Measurements from ENCODE around the gene PAFAH1B1.
"Not testable (repeated sequence)": the region's sequence is repeated elsewhere in the genome, so short reads cannot be mapped to it uniquely, and the experiment has no call there.

The PAFAH1B1 gene

DNA sequence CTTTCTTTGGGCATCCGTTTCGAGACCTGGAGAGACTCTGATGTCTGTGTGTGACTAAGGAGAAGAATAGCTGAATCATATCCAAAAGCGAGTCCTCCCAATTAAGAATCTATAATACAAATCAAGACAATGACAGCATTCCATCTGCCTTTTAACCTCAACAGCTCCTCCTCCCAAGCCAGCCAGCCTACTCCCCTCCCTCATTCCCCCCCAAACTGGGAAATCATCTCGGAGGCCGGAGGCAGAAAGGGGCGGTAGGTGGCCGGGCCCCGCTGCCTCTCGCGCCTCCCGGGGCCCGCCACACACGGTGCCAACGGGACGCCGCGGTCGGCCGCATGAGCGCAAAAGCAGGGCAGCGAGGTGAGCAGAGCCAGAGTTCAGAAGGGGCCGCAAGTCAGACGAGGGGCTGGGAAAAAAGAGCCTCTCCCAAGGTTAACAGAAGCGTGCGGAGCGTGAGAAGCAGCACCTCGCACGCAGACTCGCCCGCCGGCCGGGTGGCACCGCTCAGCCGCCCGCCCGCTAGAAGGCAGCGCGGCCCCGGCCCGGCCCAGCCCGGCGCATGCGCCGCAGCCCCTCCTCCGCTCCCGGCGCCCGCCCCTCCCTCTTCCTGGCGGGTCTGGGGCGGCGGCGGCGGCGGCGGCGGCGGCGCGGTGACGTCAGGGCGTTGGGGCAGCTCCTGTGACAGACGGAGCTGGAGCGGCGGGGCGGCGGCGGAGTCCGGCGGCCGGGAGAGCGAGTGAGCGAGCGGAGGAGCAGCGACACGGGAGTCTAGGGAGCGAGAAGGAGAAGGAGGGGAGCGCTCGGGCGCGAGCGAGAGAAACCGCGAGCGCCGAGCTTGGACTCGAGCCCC lies at the start of gene PAFAH1B1:
PAFAH1B1 (plus strand) TSS at position 684 of the 850 bp plus-strand sequence. CDS start 44,635 bp downstream, outside the sequence.
- peak; percentile 80 to 82 for ATAC-seq

- ATAC-seq: no peak
These were observed 48.1 kb upstream of the PAFAH1B1 start for GRCh38 chr17:2545393-2545792.

- no peak for ATAC-seq
These were observed 46.3 kb upstream of the PAFAH1B1 start for GRCh38 chr17:2547176-2547575.

GRCh38 chr17:2548026-2548425 lies 45.4 kb upstream of the PAFAH1B1 start:
- not testable (repeated sequence) for ATAC-seq

- no peak for ATAC-seq
These were observed 43.9 kb upstream of the PAFAH1B1 start for GRCh38 chr17:2549392-2550211.

GRCh38 chr17:2551493-2551892 lies 42.0 kb upstream of the PAFAH1B1 start:
- ATAC-seq: no peak

DNA sequence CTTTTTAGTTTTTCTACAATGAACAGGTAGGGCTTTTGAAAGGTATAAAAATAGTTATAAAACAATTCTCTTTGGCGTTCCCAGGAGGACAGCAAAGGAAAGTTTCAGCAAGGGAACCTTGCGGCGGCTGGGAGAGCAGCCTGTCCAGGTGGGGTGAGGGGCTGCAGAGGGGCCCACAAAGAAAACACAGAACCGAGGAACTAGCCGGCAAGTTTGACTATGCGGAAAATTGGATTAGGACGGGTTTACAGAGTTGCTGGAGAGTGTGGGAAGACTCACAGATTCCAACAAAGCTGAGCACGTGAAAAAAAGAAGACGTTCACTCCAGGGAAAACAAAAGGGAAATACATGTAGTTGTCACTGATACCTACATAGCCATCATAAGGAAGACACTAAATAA lies 41.5 kb upstream of the PAFAH1B1 start:
- ATAC-seq: no peak

GRCh38 chr17:2560658-2561057 lies 32.8 kb upstream of the PAFAH1B1 start:
- ATAC-seq: no peak

GRCh38 chr17:2562162-2562858 lies 31.1 kb upstream of the PAFAH1B1 start:
- ATAC-seq: no peak

DNA sequence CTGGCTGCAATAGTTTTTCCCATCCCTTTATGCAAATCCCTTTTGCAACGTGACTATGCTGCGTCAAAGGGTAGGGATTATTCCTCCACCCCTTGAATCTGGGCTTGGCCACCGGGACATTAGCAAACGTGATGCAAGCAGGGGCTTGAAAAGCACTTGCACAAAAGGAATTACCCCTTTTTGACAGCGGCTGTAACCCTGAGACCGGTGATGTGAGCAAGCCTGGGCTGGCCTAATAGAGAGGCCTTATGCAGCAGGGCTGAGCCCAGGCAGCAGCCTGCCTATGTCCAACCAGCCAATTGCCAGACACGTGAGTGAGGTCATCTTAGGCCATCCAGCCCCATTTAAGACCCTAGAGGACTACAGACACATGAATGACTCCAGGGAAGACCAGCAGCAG lies 30.4 kb upstream of the PAFAH1B1 start:
- no peak for ATAC-seq

- no peak for ATAC-seq
These were observed 29.9 kb upstream of the PAFAH1B1 start for GRCh38 chr17:2563543-2563942.

DNA sequence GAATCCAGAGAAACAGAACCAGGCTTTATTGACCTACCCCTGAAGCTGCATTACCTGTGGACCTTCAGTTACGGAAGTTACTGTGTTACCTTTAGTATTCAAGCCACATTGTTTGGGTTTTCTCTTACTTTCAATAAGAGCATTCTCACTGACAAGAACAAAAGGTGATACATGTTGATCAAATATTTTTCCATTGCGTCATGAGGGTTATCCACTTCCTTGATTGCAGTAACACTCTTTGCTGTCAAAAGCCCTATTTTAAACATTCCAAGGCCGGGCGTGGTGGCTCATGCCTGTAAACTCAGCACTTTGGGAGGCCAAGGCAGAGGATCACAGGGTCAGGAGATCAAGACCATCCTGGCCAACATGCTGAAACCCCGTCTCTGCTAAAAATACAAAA lies 28.6 kb upstream of the PAFAH1B1 start:
- ATAC-seq: no peak

GRCh38 chr17:2566056-2566455 lies 27.4 kb upstream of the PAFAH1B1 start:
- no peak for ATAC-seq

- ATAC-seq: peak in 1 of 2 donors; percentile 70
These were observed 21.7 kb upstream of the PAFAH1B1 start for GRCh38 chr17:2571523-2572303.

- ATAC-seq: not testable (repeated sequence)
These were observed 21.2 kb upstream of the PAFAH1B1 start for GRCh38 chr17:2572304-2572609.

DNA sequence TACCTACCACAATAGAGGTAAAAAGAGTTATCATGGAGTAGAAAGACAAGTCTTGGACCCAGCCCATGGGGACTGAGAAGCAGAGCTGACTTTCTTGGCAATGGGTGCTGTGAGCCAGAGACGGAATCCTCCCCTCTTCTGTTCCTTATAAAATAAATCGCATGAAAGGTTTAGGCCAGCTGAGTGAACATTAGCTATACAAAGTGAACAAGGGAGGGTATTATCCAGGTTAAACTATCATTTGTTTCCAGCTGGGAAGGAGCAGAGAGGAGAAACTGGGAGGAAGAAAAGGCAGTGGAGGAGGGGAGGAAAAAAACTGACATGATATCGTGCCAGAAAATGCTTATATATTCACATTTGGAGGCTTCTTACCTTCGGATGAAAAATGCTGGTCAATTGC lies 13.3 kb upstream of the PAFAH1B1 start:
- no peak for ATAC-seq

DNA sequence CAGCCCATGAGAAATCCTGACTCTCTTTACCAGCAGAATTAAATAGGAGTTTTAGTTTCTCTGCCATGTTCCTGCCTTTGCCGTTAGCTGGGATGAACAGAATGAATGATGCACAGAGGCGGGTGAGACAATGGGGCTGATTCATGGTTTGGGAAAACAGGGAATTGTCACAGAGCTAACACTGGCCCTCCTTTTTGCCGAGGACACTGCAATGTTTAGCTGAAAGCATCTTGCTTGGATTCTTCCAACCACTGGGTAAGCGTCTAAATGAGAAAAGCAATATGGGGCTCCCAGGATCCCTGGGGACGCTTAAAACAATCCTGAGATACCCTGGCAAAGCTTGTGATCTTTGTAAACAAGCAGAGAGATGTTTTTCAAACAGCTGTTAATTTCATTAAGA lies 12.8 kb upstream of the PAFAH1B1 start:
- no peak for ATAC-seq

GRCh38 chr17:2582493-2582892 lies 11.0 kb upstream of the PAFAH1B1 start:
- ATAC-seq: no peak

GRCh38 chr17:2591040-2591640 lies 2.3 kb upstream of the PAFAH1B1 start:
- no peak for ATAC-seq

GRCh38 chr17:2593821-2594721 lies 617 bp downstream of the PAFAH1B1 start:
- peak; percentile 55 to 56 for ATAC-seq
